IMR-90 (cell line): ENCODE measurements around the gene DRC3. TPM values are rescaled to one million over a fixed set of nuclear protein-coding genes. Genes with fewer than 3 reads are reported as not detected.

Experiments used
- ATAC-seq: fragments of 200-7000 bp; cut with Tn5 transposase; 2 replicates; pipeline ENCODE4 v1.9.1; 2020; ENCODE audit warnings: low read depth, mild to moderate bottlenecking, moderate library complexity
- BruUV-seq: library from RNA; stranded (reverse); fragments of 400-500 nt; replicated peaks from 2 replicates; lab custom pipeline; 2021; lab: Mats Ljungman, UMichigan
- CTCF ChIA-PET: fragments of 300-600 bp; formaldehyde crosslinking; extraction: SDS; loops from one replicate; lab custom pipeline; 2021; ENCODE audit warnings: antibody characterized with exemption; lab: Yijun Ruan, JAX
- POLR2A ChIA-PET: fragments of 300-600 bp; sonication (Branson Sonifier 250); formaldehyde crosslinking; loops from one replicate; lab custom pipeline; 2022; ENCODE audit warnings: antibody characterized with exemption; ENCODE audit not compliant: unreplicated experiment; lab: Charles Lee
- DNase-seq: peaks from one replicate; pipeline ENCODE4 v3.0.0; 2013
- H2AFZ ChIP-seq: replicated peaks from 2 replicates; pipeline ENCODE3; 2013; ENCODE audit warnings: low read length, mild to moderate bottlenecking; ENCODE audit not compliant: poor library complexity
- H2AK5ac ChIP-seq: 2 replicates; pipeline ENCODE4 v1.6.1; 2013; ENCODE audit warnings: low read depth, low read length, inconsistent platforms
- H2AK9ac ChIP-seq: replicated peaks from 2 replicates; pipeline ENCODE3; 2013; ENCODE audit warnings: mild to moderate bottlenecking, low read depth, low read length, moderate library complexity; ENCODE audit not compliant: poor library complexity
- H2BK120ac ChIP-seq: 2 replicates; pipeline ENCODE4 v1.6.1; 2013; ENCODE audit warnings: low read depth, low read length, inconsistent platforms
- H2BK15ac ChIP-seq: 3 replicates; pipeline ENCODE4 v1.6.1; 2013; ENCODE audit warnings: low read depth, low read length, inconsistent platforms
- H2BK20ac ChIP-seq: 2 replicates; pipeline ENCODE4 v1.6.1; 2013; ENCODE audit warnings: low read depth, mild to moderate bottlenecking, inconsistent platforms, low read length, moderate library complexity
- H2BK5ac ChIP-seq: 2 replicates; pipeline ENCODE4 v1.6.1; 2013; ENCODE audit warnings: mild to moderate bottlenecking, low read depth, low read length, inconsistent platforms; ENCODE audit not compliant: poor library complexity, severe bottlenecking
- H3K14ac ChIP-seq: replicated peaks from 2 replicates; pipeline ENCODE4 v1.6.1; 2013; ENCODE audit warnings: low read depth, low read length, inconsistent platforms
- H3K18ac ChIP-seq: 2 replicates; pipeline ENCODE4 v1.6.1; 2013; ENCODE audit warnings: low read depth, low read length, control low read depth
- H3K23ac ChIP-seq: 2 replicates; pipeline ENCODE4 v1.6.1; 2013; ENCODE audit warnings: low read depth, low read length, inconsistent platforms
- H3K27ac ChIP-seq: 2 replicates; pipeline ENCODE4 v1.5.1; 2013; ENCODE audit warnings: mild to moderate bottlenecking, control low read depth, low read length; ENCODE audit not compliant: insufficient read depth
- H3K27me3 ChIP-seq: 2 replicates; pipeline ENCODE4 v1.6.1; 2013; ENCODE audit warnings: low read length; ENCODE audit not compliant: control insufficient read depth, insufficient read depth
- H3K36me3 ChIP-seq: 2 replicates; pipeline ENCODE4 v1.6.1; 2013; ENCODE audit warnings: low read length, mixed read lengths; ENCODE audit not compliant: control insufficient read depth, insufficient read depth
- H3K4ac ChIP-seq: 2 replicates; pipeline ENCODE4 v1.6.1; 2013; ENCODE audit warnings: low read depth, low read length, inconsistent platforms
- H3K4me1 ChIP-seq: 2 replicates; pipeline ENCODE4 v1.6.1; 2013; ENCODE audit warnings: low read length, mixed read lengths; ENCODE audit not compliant: control insufficient read depth, insufficient read depth
- H3K4me2 ChIP-seq: 2 replicates; pipeline ENCODE4 v1.6.1; 2013; ENCODE audit warnings: low read depth, mild to moderate bottlenecking, control low read depth, low read length, moderate library complexity
- H3K4me3 ChIP-seq: 2 replicates; pipeline ENCODE4 v1.5.1; 2013; ENCODE audit warnings: low read depth, mild to moderate bottlenecking, control low read depth, low read length, moderate library complexity; ENCODE audit not compliant: insufficient read depth
- H3K56ac ChIP-seq: 2 replicates; pipeline ENCODE4 v1.6.1; 2013; ENCODE audit warnings: low read length, inconsistent platforms; ENCODE audit not compliant: insufficient read depth; ENCODE audit errors: extremely low read depth
- H3K79me1 ChIP-seq, 2 experiments: 2 replicates each; pipeline ENCODE4 v1.6.1; 2013; ENCODE audit warnings: low read length in 2 of 2, inconsistent platforms in 1 of 2, low read depth in 1 of 2
- H3K9ac ChIP-seq: 2 replicates; pipeline ENCODE4 v1.6.1; 2013; ENCODE audit warnings: low read depth, low read length, control low read depth
- H3K9me1 ChIP-seq: 2 replicates; pipeline ENCODE4 v1.6.1; 2013; ENCODE audit warnings: low read length, inconsistent platforms; ENCODE audit not compliant: insufficient read depth
- H3K9me3 ChIP-seq: 2 replicates; pipeline ENCODE4 v1.6.1; 2013; ENCODE audit warnings: low read length; ENCODE audit not compliant: control insufficient read depth, insufficient read depth
- H4K20me1 ChIP-seq: 2 replicates; pipeline ENCODE4 v1.6.1; 2013; ENCODE audit warnings: low read length, inconsistent platforms; ENCODE audit not compliant: insufficient read depth
- H4K5ac ChIP-seq: 2 replicates; pipeline ENCODE4 v1.6.1; 2013; ENCODE audit warnings: mild to moderate bottlenecking, low read depth, low read length, control low read depth
- H4K8ac ChIP-seq, 2 experiments: 2 replicates each; pipeline ENCODE4 v1.6.1; 2013; ENCODE audit warnings: low read depth in 2 of 2, low read length in 2 of 2, control low read depth in 1 of 2, inconsistent platforms in 1 of 2
- H4K91ac ChIP-seq: 2 replicates; pipeline ENCODE4 v1.6.1; 2013; ENCODE audit warnings: low read depth, low read length, inconsistent platforms; ENCODE audit not compliant: insufficient read depth
- BHLHE40 ChIP-seq: fragments of 150-350 bp; IDR thresholded peaks from 2 replicates; pipeline ENCODE4 v1.6.1; 2016; ENCODE audit warnings: mild to moderate bottlenecking, low read depth, low read length
- CEBPB ChIP-seq: IDR thresholded peaks from 2 replicates; pipeline ENCODE4 v1.6.1; 2012; ENCODE audit warnings: low read depth, low read length, improper control_type of control experiment
- CHD1 ChIP-seq: IDR thresholded peaks from 2 replicates; pipeline ENCODE4 v1.6.1; 2012; ENCODE audit warnings: low read depth, low read length, improper control_type of control experiment
- FOS ChIP-seq: fragments of 150-350 bp; IDR thresholded peaks from 2 replicates; pipeline ENCODE4 v1.6.1; 2016; ENCODE audit warnings: low read depth, low read length
- MAFK ChIP-seq: IDR thresholded peaks from 2 replicates; pipeline ENCODE4 v1.6.1; 2012; ENCODE audit warnings: low read depth, low read length, improper control_type of control experiment
- MAZ ChIP-seq: IDR thresholded peaks from 2 replicates; pipeline ENCODE4 v1.6.1; 2012; ENCODE audit warnings: low read depth, mild to moderate bottlenecking, low read length, improper control_type of control experiment, moderate library complexity, borderline replicate concordance
- MXI1 ChIP-seq: IDR thresholded peaks from 2 replicates; pipeline ENCODE4 v1.6.1; 2012; ENCODE audit warnings: low read depth, mild to moderate bottlenecking, low read length, moderate library complexity, borderline replicate concordance
- NFE2L2 ChIP-seq: fragments of 150-350 bp; IDR thresholded peaks from 2 replicates; pipeline ENCODE4 v1.6.1; 2016; ENCODE audit warnings: low read depth, mild to moderate bottlenecking, low read length
- POLR2A ChIP-seq: IDR thresholded peaks from 2 replicates; pipeline ENCODE4 v1.6.1; 2012; ENCODE audit warnings: mild to moderate bottlenecking, low read depth, low read length
- RAD21 ChIP-seq: IDR thresholded peaks from 2 replicates; pipeline ENCODE4 v1.6.1; 2012; ENCODE audit warnings: low read length, improper control_type of control experiment
- RCOR1 ChIP-seq: IDR thresholded peaks from 2 replicates; pipeline ENCODE4 v1.6.1; 2012; ENCODE audit warnings: mild to moderate bottlenecking, low read length, improper control_type of control experiment; ENCODE audit not compliant: insufficient replicate concordance
- RFX5 ChIP-seq: IDR thresholded peaks from 2 replicates; pipeline ENCODE4 v1.8.0; 2012; ENCODE audit warnings: low read depth, mild to moderate bottlenecking, low read length, moderate library complexity
- SMC3 ChIP-seq: fragments of 150-350 bp; IDR thresholded peaks from 2 replicates; pipeline ENCODE4 v1.6.1; 2016; ENCODE audit warnings: low read depth, mild to moderate bottlenecking, antibody characterized with exemption, low read length, moderate library complexity
- WGBS, 2 experiments: methylation state at CpG; one replicate each; pipeline versions ENCODE4 v1.1.5 to v1.1.7; 2013; ENCODE audit warnings: missing lambda C conversion rate in 2 of 2; ENCODE audit not compliant: insufficient read length in 1 of 2; ENCODE audit errors: extremely low coverage in 2 of 2; 5-methylcytosine and 5-hydroxymethylcytosine counted together
- dilution Hi-C: fragments of 300-500 bp; cut with HindIII; formaldehyde crosslinking; loops from one replicate; pipeline ENCODE4 v1.14.3; 2018; ENCODE audit warnings: low sequenced_read_pairs; ENCODE audit not compliant: unreplicated experiment
- in situ Hi-C: fragments of 300-500 bp; cut with MboI; formaldehyde crosslinking; loops from 3 replicates; pipeline ENCODE4 v1.14.3; 2019; ENCODE audit warnings: low sequenced_read_pairs, inconsistent platforms, mixed read lengths
- intact Hi-C: fragments of 100-400 bp; cut with micrococcal nuclease; formaldehyde crosslinking; loops from 2 replicates; pipeline ENCODE4 v1.10.0; 2022
- polyA plus RNA-seq, 3 experiments: library from polyadenylated mRNA; depleted of rRNA; stranded (reverse); fragments of >200 nt; gene quantifications; 2 replicates each; pipeline ENCODE4 v1.2.3, GENCODE V29; 2012; ENCODE audit warnings: low replicate concordance in 1 of 3
- total RNA-seq: library from RNA; depleted of rRNA; stranded (reverse); fragments of >200 nt; gene quantifications from 2 replicates; pipeline ENCODE4 v1.2.3, GENCODE V29; 2012
- TF ChIP-seq, protein P1 (sequence below): fragments of 150-350 bp; IDR thresholded peaks from 2 replicates; pipeline ENCODE4 v1.6.1; 2017; ENCODE audit warnings: mild to moderate bottlenecking, antibody characterized with exemption, low read length, low read depth
- TF ChIP-seq, protein P2 (sequence below): conservative IDR thresholded peaks from 2 replicates; pipeline ENCODE4 v1.5.1; 2012; ENCODE audit warnings: mild to moderate bottlenecking, low read depth, low read length, improper control_type of control experiment
- TF ChIP-seq, protein P3 (sequence below): fragments of 150-350 bp; IDR thresholded peaks from 2 replicates; pipeline ENCODE4 v1.6.1; 2016; ENCODE audit warnings: low read depth, mild to moderate bottlenecking, low read length, moderate library complexity, borderline replicate concordance

Gene DRC3
- total and polyA plus RNA-seq, 2 of the 4 experiments (the other 2 are of a cell fraction) = 0.55 to 0.72 TPM

DNA sequence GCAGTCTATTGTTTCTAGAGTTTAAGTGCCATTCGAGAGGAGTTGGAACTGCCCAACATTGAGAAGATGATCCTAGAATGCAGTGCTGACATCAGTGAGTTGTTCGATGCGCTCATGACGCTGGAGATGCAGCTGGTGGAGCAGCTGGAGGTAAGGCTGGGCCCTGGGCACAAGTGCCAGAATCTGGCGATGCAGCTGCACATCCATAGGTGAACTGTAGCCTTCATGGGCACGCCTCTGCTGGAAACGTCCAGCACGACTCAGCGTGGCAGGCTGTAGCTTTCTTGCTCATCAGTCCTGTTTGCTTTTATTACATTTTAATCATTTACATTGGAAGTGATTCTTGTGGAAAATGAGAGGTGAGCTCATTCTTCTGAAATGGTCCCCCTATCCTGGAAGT, 31.7 kb downstream of the DRC3 start:
- Histone ChIP-seq H4K8ac (no peak overlapping the region), H3K4me3 (no peak overlapping the region), H3K14ac (no peak overlapping the region; the same call in 1 of the 2 replicates), H3K9me1 (peaks cover 29% of the 10 kb centered on the region), H3K27me3 (no peaks in the 10 kb centered on the region), H2AFZ (no peak overlapping the region), H3K4ac (no peak overlapping the region), H3K56ac (no peak overlapping the region), H3K23ac (no peak overlapping the region), H3K4me2 (no peak overlapping the region), H2BK5ac (no peak overlapping the region), H2BK120ac (no peak overlapping the region), H3K36me3 (no peaks in the 10 kb centered on the region; the same call in 1 of the 2 replicates), H2AK5ac (no peak overlapping the region), H3K4me1 (peaks cover 10% of the 10 kb centered on the region), H2BK20ac (no peak overlapping the region), H3K79me1 (no peaks in the 10 kb centered on the region; a peak in 1 of 4 replicates), H2BK15ac (no peak overlapping the region), H3K9ac (no peak overlapping the region), H2AK9ac (no peak overlapping the region), H3K9me3 (no peaks in the 10 kb centered on the region), H3K18ac (no peak overlapping the region), H4K5ac (no peak overlapping the region), H4K20me1 (no peaks in the 10 kb centered on the region), H3K27ac (no peak overlapping the region), H4K91ac (no peak overlapping the region)
- TF ChIP-seq SMC3 (no peak), CEBPB (no peak), MXI1 (no peak), RCOR1 (no peak), CHD1 (no peak), BHLHE40 (no peak), MAZ (no peak), POLR2A (no peak), MAFK (no peak), RFX5 (no peak), NFE2L2 (no peak), RAD21 (no peak), FOS (no peak)
- TF ChIP-seq, protein P1, sequence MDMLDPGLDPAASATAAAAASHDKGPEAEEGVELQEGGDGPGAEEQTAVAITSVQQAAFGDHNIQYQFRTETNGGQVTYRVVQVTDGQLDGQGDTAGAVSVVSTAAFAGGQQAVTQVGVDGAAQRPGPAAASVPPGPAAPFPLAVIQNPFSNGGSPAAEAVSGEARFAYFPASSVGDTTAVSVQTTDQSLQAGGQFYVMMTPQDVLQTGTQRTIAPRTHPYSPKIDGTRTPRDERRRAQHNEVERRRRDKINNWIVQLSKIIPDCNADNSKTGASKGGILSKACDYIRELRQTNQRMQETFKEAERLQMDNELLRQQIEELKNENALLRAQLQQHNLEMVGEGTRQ = no peak
- TF ChIP-seq, protein P2, sequence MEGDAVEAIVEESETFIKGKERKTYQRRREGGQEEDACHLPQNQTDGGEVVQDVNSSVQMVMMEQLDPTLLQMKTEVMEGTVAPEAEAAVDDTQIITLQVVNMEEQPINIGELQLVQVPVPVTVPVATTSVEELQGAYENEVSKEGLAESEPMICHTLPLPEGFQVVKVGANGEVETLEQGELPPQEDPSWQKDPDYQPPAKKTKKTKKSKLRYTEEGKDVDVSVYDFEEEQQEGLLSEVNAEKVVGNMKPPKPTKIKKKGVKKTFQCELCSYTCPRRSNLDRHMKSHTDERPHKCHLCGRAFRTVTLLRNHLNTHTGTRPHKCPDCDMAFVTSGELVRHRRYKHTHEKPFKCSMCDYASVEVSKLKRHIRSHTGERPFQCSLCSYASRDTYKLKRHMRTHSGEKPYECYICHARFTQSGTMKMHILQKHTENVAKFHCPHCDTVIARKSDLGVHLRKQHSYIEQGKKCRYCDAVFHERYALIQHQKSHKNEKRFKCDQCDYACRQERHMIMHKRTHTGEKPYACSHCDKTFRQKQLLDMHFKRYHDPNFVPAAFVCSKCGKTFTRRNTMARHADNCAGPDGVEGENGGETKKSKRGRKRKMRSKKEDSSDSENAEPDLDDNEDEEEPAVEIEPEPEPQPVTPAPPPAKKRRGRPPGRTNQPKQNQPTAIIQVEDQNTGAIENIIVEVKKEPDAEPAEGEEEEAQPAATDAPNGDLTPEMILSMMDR = no peak
- TF ChIP-seq, protein P3, sequence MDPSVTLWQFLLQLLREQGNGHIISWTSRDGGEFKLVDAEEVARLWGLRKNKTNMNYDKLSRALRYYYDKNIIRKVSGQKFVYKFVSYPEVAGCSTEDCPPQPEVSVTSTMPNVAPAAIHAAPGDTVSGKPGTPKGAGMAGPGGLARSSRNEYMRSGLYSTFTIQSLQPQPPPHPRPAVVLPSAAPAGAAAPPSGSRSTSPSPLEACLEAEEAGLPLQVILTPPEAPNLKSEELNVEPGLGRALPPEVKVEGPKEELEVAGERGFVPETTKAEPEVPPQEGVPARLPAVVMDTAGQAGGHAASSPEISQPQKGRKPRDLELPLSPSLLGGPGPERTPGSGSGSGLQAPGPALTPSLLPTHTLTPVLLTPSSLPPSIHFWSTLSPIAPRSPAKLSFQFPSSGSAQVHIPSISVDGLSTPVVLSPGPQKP = no peak
- ATAC-seq (no peak), DNase-seq (peak; percentile 52)
- dilution Hi-C loops = no loop called here
- intact Hi-C loops = no loop called here
- in situ Hi-C loops = no loop called here
- BruUV-seq = no TSS peak
- 95% methylated on average over 3 of the region's 9 CpGs; no CpG with 5 or more reads in 1 of the 2 experiments for WGBS, 2 experiments
- CTCF ChIA-PET = interaction anchor here (0.7 to 0.9 kb wide), 2 partner anchors 29 to 111 kb away, joined by 3 to 5 read pairs; no protein-coding TSS in a partner anchor
- POLR2A ChIA-PET = no interaction called here
